Esophagus squamous epithelium (tissue), 5 donors: ENCODE results near the gene BBX. TPM values are rescaled to one million over a fixed set of nuclear protein-coding genes. Genes with fewer than 3 reads are reported as not detected.

ENCODE experiments used
- DNase-seq: peaks from one replicate; lab custom pipeline; 2025; lab: John Stamatoyannopoulos, UW
- H3K27ac ChIP-seq, 4 donors: fragments of 200-600 bp; sonication (generic); one replicate each; pipeline ENCODE4 v1.5.1; 2016 to 2019; ENCODE audit warnings: mild to moderate bottlenecking in 1 of 4
- H3K27me3 ChIP-seq, 4 donors: fragments of 200-600 bp; sonication (generic); 1 replicate in 3 of 4; 2 replicates in 1 of 4; pipeline versions ENCODE4 v1.5.1 to v1.6.0; 2017 to 2021; ENCODE audit warnings: antibody characterized with exemption in 1 of 4
- H3K36me3 ChIP-seq, 3 donors: fragments of 200-600 bp; sonication (generic); one replicate each; pipeline ENCODE4 v1.5.1; 2016 to 2019
- H3K4me1 ChIP-seq, 3 donors: fragments of 200-600 bp; sonication (generic); one replicate each; pipeline ENCODE4 v1.5.1; 2017 to 2019
- H3K4me3 ChIP-seq, 4 donors: fragments of 200-600 bp; sonication (generic); 1 replicate in 3 of 4; 2 replicates in 1 of 4; pipeline ENCODE4 v1.5.1; 2016 to 2019; ENCODE audit warnings: mild to moderate bottlenecking in 2 of 4, moderate library complexity in 1 of 4
- H3K9me3 ChIP-seq, 3 donors: fragments of 200-600 bp; sonication (generic); one replicate each; pipeline ENCODE4 v1.5.1; 2016 to 2019
- POLR2A ChIP-seq, 4 donors: fragments of 450-650 bp; IDR thresholded peaks; one replicate each; pipeline ENCODE4 v1.6.1; 2017; ENCODE audit warnings: antibody characterized with exemption in 4 of 4, mild to moderate bottlenecking in 4 of 4, moderate library complexity in 3 of 4
- WGBS, 2 donors: methylation state at CpG; one replicate each; pipeline ENCODE4 v1.1.5; 2018; 5-methylcytosine and 5-hydroxymethylcytosine counted together
- intact Hi-C: fragments of 100-400 bp; cut with DNase I; formaldehyde crosslinking; loops from one replicate; pipeline ENCODE4 v1.15.0; 2022
- total RNA-seq, 4 donors: library from RNA; depleted of rRNA; stranded (reverse); fragments of >200 nt; gene quantifications; one replicate each; pipeline ENCODE4 v1.1.0, GENCODE V29; 2016
- TF ChIP-seq, protein P1 (sequence below), 6 experiments: fragments of 450-650 bp in 4 of 6; fragments of 200-600 bp in 2 of 6; sonication (generic) in 2 of 6; IDR thresholded peaks; one replicate each; pipeline ENCODE4 v1.5.1; 2016 to 2019; ENCODE audit warnings: antibody characterized with exemption in 6 of 6, mild to moderate bottlenecking in 4 of 6, moderate library complexity in 4 of 6
- donor health status: DM: yes; HTN: yes; CAD: no.

Gene BBX
- total RNA-seq, 4 donors from 2014 or later: 12.5 to 49.5 (median 35.8) TPM

DNA sequence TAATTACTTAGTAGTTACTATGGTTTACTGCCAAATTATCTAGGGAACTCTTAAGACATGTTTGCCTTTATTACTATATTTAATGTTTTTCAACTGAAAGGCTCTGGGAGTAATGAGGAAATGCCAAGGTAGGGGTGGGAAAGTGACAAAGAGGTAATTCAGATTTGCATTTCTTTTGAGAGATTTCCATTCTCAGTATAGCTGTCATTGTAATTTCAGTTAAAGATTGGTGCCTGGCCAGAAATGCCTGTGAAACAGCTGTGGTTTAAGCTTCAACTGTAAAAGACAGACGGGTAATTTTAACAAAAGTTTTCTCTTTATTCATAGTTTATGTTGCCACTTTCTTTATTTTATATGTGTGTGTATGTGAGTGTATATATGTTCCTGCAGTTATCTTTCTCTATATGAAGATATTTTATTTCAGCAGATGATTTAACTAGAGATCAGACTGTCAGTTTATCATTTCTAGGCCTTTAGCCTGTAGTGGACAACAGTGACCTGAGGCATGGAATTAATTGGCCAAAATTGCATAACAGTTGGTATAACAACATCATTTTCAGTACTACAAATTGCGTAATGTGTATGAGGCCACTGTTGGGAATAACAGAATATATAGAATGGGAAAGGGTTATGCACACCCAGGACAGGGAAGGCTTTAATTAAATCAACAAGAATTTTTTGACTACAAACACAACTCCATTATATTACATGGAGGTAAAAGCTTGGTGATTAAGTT, 119.0 kb downstream of the BBX start:
- Histone ChIP-seq H3K9me3 (no peaks in the 10 kb centered on the region), H3K36me3 (no peaks in the 10 kb centered on the region), H3K27me3 (no peaks in the 10 kb centered on the region), H3K27ac (no peak overlapping the region), H3K4me1 (peaks cover 0 to 4% (median 0%) of the 10 kb centered on the region in 3 donors), H3K4me3 (no peak overlapping the region)
- intact Hi-C loops: no loop called here
- no peak for DNase-seq
- 45 to 70% methylated on average over 2 of the region's 2 CpGs for WGBS, 2 donors
- TF ChIP-seq, protein P1, sequence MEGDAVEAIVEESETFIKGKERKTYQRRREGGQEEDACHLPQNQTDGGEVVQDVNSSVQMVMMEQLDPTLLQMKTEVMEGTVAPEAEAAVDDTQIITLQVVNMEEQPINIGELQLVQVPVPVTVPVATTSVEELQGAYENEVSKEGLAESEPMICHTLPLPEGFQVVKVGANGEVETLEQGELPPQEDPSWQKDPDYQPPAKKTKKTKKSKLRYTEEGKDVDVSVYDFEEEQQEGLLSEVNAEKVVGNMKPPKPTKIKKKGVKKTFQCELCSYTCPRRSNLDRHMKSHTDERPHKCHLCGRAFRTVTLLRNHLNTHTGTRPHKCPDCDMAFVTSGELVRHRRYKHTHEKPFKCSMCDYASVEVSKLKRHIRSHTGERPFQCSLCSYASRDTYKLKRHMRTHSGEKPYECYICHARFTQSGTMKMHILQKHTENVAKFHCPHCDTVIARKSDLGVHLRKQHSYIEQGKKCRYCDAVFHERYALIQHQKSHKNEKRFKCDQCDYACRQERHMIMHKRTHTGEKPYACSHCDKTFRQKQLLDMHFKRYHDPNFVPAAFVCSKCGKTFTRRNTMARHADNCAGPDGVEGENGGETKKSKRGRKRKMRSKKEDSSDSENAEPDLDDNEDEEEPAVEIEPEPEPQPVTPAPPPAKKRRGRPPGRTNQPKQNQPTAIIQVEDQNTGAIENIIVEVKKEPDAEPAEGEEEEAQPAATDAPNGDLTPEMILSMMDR (IDR thresholded peaks at IDR 0.05): no peak
- no peak for TF ChIP-seq POLR2A (IDR thresholded peaks at IDR 0.05)

GRCh38 chr3:107643038-107643883, 120.5 kb downstream of the BBX start:
- no peaks in the 10 kb centered on the region for H3K36me3 ChIP-seq
- no peak for DNase-seq
- peaks cover 0 to 4% (median 0%) of the 10 kb centered on the region in 3 donors for H3K4me1 ChIP-seq
- no peak overlapping the region for H3K4me3 ChIP-seq
- intact Hi-C loops: no loop called here
- WGBS, 2 donors: 81 to 83% methylated on average over 6 of the region's 6 CpGs
- no peaks in the 10 kb centered on the region for H3K27me3 ChIP-seq
- no peak overlapping the region for H3K27ac ChIP-seq
- TF ChIP-seq, protein P1 (IDR thresholded peaks at IDR 0.05): no peak
- TF ChIP-seq POLR2A (IDR thresholded peaks at IDR 0.05): no peak
- no peaks in the 10 kb centered on the region for H3K9me3 ChIP-seq

- H3K9me3 ChIP-seq: no peaks in the 10 kb centered on the region
- peaks cover 0 to 4% (median 0%) of the 10 kb centered on the region in 3 donors for H3K4me1 ChIP-seq
- DNase-seq: no peak
- TF ChIP-seq POLR2A (IDR thresholded peaks at IDR 0.05): no peak
- TF ChIP-seq, protein P1 (IDR thresholded peaks at IDR 0.05): no peak
- H3K27ac ChIP-seq: no peak overlapping the region
- H3K36me3 ChIP-seq: no peaks in the 10 kb centered on the region
- intact Hi-C loops: no loop called here
- WGBS, 2 donors: 24 to 51% methylated on average over 3 of the region's 3 CpGs
- no peak overlapping the region for H3K4me3 ChIP-seq
- H3K27me3 ChIP-seq: no peaks in the 10 kb centered on the region
Observed at GRCh38 chr3:107644631-107645030, 121.9 kb downstream of the BBX start.

- Histone ChIP-seq H3K36me3 (no peaks in the 10 kb centered on the region), H3K27ac (no peak overlapping the region), H3K9me3 (no peaks in the 10 kb centered on the region), H3K4me3 (no peak overlapping the region), H3K4me1 (no peaks in the 10 kb centered on the region), H3K27me3 (no peaks in the 10 kb centered on the region)
- 80 to 86% methylated on average over 3 of the region's 3 CpGs for WGBS, 2 donors
- intact Hi-C loops: no loop called here
- no peak for DNase-seq
- no peak for TF ChIP-seq POLR2A (IDR thresholded peaks at IDR 0.05)
- TF ChIP-seq, protein P1 (IDR thresholded peaks at IDR 0.05): no peak
Observed at GRCh38 chr3:107650788-107651187, 128.0 kb downstream of the BBX start.

DNA sequence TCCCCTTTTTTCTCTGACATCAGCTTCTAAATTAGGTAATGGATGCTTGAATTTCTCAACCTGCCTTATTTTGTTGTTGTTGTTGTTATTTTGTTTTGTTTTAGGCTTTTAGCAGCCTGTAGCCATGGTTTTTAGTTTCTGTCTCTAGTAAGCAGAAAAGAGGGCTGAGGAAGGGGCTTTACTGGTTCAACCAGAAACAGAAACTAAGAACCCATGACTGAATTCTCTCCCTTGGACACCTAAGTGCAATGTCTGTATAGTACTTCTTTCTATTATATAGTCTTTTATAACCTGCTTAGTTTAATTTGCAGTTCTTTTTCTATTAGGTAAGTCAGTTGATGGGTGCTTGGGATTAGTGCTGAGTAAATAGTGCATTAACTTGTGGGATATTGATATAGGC, 129.0 kb downstream of the BBX start:
- H3K4me1 ChIP-seq: no peaks in the 10 kb centered on the region
- no peak for DNase-seq
- H3K27ac ChIP-seq: no peak overlapping the region
- intact Hi-C loops: no loop called here
- H3K36me3 ChIP-seq: no peaks in the 10 kb centered on the region
- no peaks in the 10 kb centered on the region for H3K9me3 ChIP-seq
- no peak overlapping the region for H3K4me3 ChIP-seq
- no peaks in the 10 kb centered on the region for H3K27me3 ChIP-seq
- no peak for TF ChIP-seq POLR2A (IDR thresholded peaks at IDR 0.05)
- TF ChIP-seq, protein P1 (IDR thresholded peaks at IDR 0.05): no peak
